ENCODE measurements around the gene TLCD4.

- TF ChIP-seq CTCF (conservative IDR thresholded peaks at IDR 0.05; ENCODE audit: low read length) (no peak), EZH2phosphoT487 (IDR thresholded peaks at IDR 0.05; ENCODE audit: borderline replicate concordance, low read depth, low read length) (no peak)
These were observed 19.0 kb upstream of the TLCD4 start for GRCh38 chr1:95098196-95098595.
